ENCODE results near the gene PIK3IP1.

Gene PIK3IP1

GRCh38 chr22:31278626-31279326 lies 13.5 kb downstream of the PIK3IP1 start:
- DNase-seq (ENCODE audit: low read depth) = no peak

- DNase-seq (ENCODE audit: low read depth) = no peak
Measured at GRCh38 chr22:31278151-31278621, 14.1 kb downstream of the PIK3IP1 start.

DNA sequence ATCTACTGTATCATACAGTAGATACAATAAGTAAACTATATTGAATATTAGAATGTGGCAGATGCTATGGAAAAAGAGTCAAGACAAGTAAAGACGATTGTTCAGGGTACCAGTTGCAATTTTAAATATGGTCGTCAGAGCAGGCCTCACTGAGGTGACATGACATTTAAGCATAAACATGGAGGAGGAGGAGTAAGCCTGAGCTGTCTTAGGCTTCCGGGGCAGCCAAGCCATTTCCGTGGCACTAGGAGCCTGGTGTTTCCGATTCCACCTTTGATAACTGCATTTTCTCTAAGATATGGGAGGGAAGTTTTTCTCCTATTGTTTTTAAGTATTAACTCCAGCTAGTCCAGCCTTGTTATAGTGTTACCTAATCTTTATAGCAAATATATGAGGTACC lies 14.5 kb downstream of the PIK3IP1 start:
- no peak for DNase-seq (ENCODE audit: low read depth)

DNA sequence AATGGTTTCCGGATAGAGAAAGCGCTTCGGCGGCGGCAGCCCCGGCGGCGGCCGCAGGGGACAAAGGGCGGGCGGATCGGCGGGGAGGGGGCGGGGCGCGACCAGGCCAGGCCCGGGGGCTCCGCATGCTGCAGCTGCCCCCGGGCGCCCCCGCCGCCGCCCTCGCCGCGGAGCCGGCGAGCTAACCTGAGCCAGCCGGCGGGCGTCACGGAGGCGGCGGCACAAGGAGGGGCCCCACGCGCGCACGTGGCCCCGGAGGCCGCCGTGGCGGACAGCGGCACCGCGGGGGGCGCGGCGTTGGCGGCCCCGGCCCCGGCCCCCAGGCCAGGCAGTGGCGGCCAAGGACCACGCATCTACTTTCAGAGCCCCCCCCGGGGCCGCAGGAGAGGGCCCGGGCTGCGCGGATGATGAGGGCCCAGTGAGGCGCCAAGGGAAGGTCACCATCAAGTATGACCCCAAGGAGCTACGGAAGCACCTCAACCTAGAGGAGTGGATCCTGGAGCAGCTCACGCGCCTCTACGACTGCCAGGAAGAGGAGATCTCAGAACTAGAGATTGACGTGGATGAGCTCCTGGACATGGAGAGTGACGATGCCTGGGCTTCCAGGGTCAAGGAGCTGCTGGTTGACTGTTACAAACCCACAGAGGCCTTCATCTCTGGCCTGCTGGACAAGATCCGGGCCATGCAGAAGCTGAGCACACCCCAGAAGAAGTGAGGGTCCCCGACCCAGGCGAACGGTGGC lies 15.7 kb downstream of the PIK3IP1 start:
- DNase-seq (ENCODE audit: low read depth) = no peak

DNA sequence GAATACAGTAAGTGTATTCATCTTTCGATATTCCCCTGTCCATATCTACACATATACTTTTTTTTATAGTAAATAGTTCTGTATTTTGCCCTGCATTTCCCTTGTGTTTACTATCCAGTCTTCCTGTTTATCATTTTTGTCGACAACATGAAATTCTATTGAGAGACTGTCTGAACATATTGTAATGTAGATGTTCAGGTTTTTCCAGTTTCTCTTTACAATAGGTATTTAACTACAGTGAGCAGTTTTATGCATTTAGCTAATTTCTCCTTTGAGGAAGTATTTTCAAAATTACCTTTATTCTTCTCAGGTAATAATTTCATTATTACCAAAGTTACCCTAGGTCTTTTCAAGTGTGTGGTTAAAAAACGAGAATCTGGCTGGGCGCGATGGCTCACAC lies 16.7 kb downstream of the PIK3IP1 start:
- no peak for DNase-seq (ENCODE audit: low read depth)

GRCh38 chr22:31275018-31275417 lies 17.3 kb downstream of the PIK3IP1 start:
- DNase-seq (ENCODE audit: low read depth) = no peak

GRCh38 chr22:31274017-31274416 lies 18.3 kb downstream of the PIK3IP1 start:
- no peak for DNase-seq (ENCODE audit: low read depth)

DNA sequence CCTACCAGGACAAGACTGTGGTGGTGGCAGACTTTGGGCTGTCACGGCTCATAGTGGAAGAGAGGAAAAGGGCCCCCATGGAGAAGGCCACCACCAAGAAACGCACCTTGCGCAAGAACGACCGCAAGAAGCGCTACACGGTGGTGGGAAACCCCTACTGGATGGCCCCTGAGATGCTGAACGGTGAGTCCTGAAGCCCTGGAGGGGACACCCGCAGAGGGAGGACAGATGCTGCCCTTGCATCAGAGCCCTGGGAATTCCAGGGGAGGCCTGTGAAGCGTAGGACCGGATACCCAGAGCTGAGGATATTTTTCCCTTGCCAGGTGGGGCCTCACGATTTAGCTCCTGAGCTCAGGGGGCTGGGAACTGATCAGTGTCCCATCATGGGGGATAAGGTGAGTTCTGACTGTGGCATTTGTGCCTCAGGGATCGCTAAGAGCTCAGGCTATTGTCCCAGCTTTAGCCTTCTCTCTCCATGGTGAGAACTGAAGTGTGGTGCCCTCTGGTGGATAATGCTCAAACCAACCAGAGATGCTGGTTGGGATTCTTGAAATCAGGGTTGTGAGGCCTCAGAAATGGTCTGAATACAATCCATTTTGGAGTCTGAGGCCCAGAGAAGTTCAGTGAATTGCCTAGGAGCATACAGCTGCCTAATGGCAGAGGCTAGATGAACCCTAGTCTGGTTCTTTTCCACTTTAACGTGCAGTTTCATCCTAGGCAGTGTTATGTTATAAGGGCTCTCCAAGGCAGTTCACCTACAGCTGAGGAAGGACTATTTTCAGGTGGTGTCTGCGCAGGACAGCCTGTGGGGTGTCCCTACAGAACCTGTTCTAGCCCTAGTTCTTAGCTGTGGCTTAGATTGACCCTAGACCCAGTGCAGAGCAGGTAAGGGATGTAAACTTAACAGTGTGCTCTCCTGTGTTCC lies 19.5 kb downstream of the PIK3IP1 start:
- DNase-seq (ENCODE audit: low read depth) = no peak

GRCh38 chr22:31271485-31271884 lies 20.8 kb downstream of the PIK3IP1 start:
- DNase-seq (ENCODE audit: low read depth) = no peak

GRCh38 chr22:31271026-31271425 lies 21.3 kb downstream of the PIK3IP1 start:
- no peak for DNase-seq (ENCODE audit: low read depth)

GRCh38 chr22:31269892-31270579 lies 22.3 kb downstream of the PIK3IP1 start:
- no peak for DNase-seq (ENCODE audit: low read depth)

- no peak for DNase-seq (ENCODE audit: low read depth)
Measured at GRCh38 chr22:31268281-31268680, 24.0 kb downstream of the PIK3IP1 start.

GRCh38 chr22:31263896-31264640 lies 28.2 kb downstream of the PIK3IP1 start:
- DNase-seq (ENCODE audit: low read depth) = no peak

DNA sequence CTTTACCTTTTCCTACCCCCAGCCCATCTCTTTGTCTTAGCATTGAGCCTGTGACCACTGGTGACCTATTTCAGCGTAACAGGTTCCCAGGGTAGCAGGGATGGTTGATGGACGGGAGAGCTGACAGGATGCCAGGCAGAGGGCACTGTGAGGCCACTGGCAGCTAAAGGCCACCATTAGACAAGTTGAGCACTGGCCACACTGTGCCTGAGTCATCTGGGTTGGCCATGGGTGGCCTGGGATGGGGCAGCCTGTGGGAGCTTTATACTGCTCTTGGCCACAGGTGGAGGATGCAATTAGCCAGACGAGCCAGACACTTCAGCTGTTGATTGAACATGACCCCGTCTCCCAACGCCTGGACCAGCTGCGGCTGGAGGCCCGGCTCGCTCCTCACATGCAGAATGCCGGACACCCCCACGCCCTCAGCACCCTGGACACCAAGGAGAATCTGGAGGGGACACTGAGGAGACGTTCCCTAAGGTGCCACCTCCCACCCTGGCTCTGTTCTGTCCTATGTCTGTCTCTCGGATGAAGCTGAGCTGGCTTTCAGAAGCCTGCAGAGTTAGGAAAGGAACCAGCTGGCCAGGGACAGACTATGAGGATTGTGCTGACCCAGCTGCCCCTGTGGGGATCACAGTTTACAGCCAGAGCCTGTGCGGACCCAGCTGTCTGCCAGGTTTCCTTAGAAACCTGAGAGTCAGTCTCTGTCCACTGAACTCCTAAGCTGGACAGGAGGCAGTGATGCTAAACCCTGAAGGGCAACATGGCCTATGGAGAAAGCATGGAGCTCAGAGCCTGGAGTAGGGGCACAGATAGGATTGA lies 29.8 kb downstream of the PIK3IP1 start:
- no peak for DNase-seq (ENCODE audit: low read depth)

- DNase-seq (ENCODE audit: low read depth) = no peak
Measured at GRCh38 chr22:31260474-31260856, 31.8 kb downstream of the PIK3IP1 start.

GRCh38 chr22:31259798-31260473 lies 32.4 kb downstream of the PIK3IP1 start:
- DNase-seq (ENCODE audit: low read depth) = no peak

DNA sequence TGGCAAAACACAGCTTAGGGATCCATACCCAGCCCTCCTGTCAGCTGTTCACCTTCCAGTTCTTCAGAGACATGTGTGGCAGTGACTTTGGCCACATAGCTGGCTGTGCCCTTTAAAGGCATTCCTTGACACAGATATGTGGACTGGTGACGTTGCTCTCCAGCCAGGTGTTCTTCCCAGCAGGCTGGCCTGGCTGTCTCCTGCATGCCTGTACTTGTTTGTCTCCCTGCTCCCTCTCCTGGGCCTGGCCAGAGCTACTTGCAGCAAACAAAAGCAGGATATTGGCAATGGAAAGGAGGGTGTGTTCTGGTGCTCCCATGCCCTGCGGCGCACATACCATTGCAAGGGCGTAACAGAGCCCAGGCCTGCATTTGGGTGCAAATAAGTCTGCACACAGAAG lies 38.3 kb downstream of the PIK3IP1 start:
- no peak for DNase-seq (ENCODE audit: low read depth)

GRCh38 chr22:31250740-31251600 lies 41.3 kb downstream of the PIK3IP1 start:
- no peak for DNase-seq (ENCODE audit: low read depth)
